Activated CD4-positive, CD25-positive, alpha-beta regulatory T cell (primary cell): ENCODE measurements around the gene KIF26A.

ENCODE experiments used
- DNase-seq, 4 experiments: peaks; one replicate each; lab custom pipeline; 2025; lab: John Stamatoyannopoulos, UW

Gene KIF26A

GRCh38 chr14:104132981-104133380 is 5.4 kb upstream of the KIF26A start:
- no peak for DNase-seq

- DNase-seq, result no peak
These were observed 4.9 kb upstream of the KIF26A start for GRCh38 chr14:104133496-104133895.

GRCh38 chr14:104134061-104134965 is 4.1 kb upstream of the KIF26A start:
- no peak for DNase-seq

- no peak for DNase-seq
These were observed 3.1 kb upstream of the KIF26A start for GRCh38 chr14:104135121-104135903.

DNA sequence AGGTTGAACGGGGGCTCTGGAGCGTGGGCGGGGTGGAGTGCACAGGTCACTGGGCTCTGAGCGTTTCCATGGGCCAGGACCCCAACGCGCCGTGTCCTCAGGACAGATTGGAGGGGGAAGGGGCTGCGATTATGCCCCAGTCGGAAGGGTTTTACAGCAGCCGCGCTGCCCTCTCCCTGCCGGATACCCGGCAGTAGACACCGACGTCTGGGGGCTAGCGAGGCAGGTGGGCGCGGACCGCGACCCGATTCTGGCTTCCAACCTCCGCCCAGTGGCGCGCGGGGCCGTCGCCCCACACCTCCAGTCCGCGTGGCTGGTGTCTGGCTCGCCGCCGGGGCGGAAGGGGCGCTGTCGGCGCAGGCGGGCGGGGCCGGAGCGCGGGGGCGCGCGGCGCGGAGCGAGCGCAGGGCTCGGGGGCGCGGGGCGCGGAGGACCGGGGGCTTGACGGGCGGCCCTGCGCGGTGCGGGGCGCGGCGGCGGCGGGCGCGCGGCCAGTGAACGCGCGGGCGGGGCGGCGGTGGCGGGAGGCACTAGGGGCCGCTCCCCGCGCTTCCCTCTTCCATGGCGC is 2.4 kb upstream of the KIF26A start:
- DNase-seq, result no peak

GRCh38 chr14:104136472-104137296 is 1.7 kb upstream of the KIF26A start:
- no peak for DNase-seq

DNA sequence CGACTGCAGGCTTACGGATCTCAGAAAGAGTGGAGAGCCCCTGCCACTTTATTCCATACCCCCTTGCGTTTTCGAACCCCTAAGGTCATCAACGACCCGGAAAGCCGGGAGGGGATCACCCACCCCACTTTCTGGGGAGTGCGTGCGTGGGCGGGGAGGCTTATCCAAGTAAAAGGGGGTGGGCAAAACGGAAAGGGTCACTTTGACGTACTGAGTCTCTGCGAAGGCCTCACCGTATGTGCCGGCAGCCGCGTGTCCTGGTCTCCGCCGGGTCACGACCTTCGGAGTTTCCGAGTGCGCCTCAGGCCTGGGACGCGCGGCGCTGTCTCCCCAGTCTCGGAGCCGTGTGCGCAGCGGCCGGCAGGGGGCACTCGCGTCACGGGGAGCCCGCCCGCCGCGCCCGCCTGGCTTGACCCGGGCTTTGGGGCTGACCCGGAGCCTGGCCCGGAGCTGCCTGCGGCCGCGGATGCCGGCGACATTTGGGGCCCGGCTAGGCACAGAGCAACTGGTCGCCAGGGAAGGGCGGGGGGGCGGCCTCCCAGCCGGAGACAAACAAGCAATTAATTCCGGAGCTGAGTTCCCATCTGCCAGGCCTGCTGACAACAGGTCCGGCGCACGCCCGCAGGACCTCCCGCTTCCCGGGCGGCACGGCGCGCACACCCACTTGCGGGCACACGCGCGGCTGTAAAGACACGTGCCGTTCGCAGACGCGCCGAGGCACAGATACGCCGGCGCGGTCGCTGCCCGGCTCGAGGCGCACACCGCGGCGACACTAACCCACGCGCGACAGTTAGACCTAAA is 890 bp upstream of the KIF26A start:
- DNase-seq, result peak in 3 of 4 experiments; percentile 33 to 39 (median 37)

- DNase-seq, result no peak
These were observed 502 bp downstream of the KIF26A start for GRCh38 chr14:104138718-104139459.

DNA sequence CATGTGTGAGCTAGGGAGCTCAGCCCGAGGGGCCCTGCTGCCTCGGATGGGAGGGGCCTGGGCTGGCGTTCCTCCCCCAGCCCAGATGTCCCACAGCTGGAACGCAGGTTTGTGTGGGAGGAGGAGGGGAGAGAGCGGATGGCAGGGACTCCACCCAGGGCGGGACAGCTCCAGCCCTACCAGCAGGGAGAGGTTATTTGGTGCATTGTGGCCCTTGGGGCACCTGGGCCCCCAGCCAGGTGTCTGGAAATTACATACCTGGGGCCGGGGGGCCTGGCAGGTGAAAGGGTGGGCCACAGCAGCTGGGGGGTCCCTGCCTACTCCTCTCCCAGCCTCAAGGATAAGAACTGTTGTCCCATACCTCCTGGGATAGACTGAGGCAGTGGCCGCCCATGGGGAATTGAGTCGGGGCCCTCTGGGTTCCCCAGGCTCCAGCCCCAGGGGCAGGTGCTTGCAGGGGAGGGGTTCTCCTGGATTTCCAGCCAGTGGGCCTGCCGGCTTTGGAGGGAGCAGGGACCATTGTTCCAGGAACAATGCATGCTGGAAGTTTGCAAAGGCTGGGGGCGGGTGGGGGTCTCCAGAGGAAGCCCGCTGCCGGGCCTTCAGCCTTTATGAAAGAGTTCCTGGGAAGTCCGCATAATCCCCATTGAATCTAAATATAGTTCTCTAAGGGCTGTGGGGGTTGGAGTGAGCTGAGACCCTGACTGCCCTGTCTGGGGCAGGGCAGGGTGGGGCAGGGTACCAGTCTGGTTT is 1.2 kb downstream of the KIF26A start:
- DNase-seq, result no peak

DNA sequence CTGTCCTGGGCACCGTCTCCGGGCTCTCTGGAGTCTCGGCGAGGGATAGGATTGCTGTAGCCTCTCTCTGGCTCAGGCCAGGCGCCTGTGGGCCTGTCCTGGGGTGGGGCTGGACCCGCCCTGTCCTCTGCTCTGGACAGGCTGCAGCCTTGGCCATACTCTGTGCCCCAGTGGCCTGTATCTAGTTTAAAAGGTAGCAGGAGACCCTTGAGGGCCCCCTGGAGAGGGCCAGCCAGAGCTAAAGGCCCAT is 1.8 kb downstream of the KIF26A start:
- DNase-seq, result no peak

GRCh38 chr14:104140463-104141331 is 2.3 kb downstream of the KIF26A start:
- no peak for DNase-seq

- DNase-seq, result no peak
These were observed 3.3 kb downstream of the KIF26A start for GRCh38 chr14:104141621-104142091.

DNA sequence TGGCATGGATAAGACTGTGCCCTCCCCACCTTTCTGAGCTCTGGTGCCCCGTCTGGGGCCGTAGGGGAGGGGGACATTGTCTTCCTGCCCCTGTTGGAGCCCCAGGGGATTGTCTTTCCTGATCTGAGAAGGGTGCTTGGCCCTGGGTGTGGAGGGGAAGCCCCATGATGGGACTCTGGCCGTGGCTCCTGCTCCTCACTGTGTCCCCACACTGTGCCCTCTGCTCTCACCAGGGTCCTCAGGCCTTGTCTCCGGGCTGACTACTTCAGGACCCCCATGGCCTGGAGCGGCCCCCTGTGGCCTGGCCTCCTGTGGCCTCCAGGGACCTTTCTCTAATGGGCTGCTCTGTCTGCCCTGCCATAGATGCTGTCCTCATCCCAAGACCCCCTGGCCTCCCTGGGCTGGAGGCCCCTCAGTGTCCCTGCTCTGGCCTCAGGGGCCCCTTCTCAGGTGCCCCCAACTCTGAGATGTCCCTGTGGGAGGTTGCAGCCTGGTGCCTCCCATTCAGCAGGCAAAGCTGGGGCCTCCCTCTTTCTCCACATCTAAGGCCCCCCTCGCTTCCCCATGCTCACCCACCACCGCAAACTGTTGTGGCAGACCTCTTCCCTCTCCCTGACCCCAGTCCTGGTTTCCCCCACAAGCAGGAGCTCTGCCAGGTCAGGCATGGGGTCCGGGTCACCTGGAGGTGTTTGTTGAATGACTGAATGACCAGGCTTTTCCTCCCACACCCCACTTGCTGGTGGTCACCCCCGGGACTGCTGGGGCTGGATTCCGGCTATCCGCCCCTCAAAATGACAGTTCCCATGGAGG is 4.0 kb downstream of the KIF26A start:
- DNase-seq, result no peak

- no peak for DNase-seq
These were observed 4.6 kb downstream of the KIF26A start for GRCh38 chr14:104142946-104143470.

- no peak for DNase-seq
These were observed 5.4 kb downstream of the KIF26A start for GRCh38 chr14:104143521-104144452.

DNA sequence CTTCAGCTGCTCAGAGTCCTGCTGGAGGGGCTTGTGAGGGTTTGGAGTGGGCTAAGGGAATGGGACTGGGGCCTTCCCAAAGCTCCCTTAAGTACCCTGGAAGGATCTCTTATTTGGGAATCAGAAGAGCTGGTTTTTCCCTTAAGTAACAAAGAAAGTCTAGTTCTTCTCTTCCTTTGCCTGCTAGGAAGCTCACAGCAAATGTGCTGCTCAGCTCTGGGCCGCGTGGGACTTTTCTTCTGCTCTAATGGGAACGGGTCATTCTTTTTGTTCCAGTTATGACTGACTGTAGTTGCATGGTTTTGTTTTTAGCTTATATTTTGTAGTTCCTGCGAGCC is 6.0 kb downstream of the KIF26A start:
- no peak for DNase-seq
